HG03571 (cell line): ENCODE data around the gene VWC2L.

Source experiments
- ATAC-seq: cut with Tn5 transposase; IDR thresholded peaks from one replicate; pipeline ENCODE4 v1.9.1; 2021; ENCODE audit not compliant: unreplicated experiment

VWC2L gene

GRCh38 chr2:214579035-214579434 is 168.2 kb downstream of the VWC2L start:
- no peak for ATAC-seq

GRCh38 chr2:214587442-214587841 is 176.6 kb downstream of the VWC2L start:
- ATAC-seq = no peak

GRCh38 chr2:214591366-214591765 is 180.5 kb downstream of the VWC2L start:
- no peak for ATAC-seq

GRCh38 chr2:214592011-214592410 is 181.2 kb downstream of the VWC2L start:
- no peak for ATAC-seq

GRCh38 chr2:214593727-214594126 is 182.9 kb downstream of the VWC2L start:
- ATAC-seq = no peak

- ATAC-seq = no peak
Observed at GRCh38 chr2:214601852-214602633, 191.2 kb downstream of the VWC2L start.

GRCh38 chr2:214604861-214605260 is 194.0 kb downstream of the VWC2L start:
- no peak for ATAC-seq

GRCh38 chr2:214607051-214607450 is 196.2 kb downstream of the VWC2L start:
- ATAC-seq = no peak

- no peak for ATAC-seq
Observed at GRCh38 chr2:214611015-214611414, 200.2 kb downstream of the VWC2L start.

GRCh38 chr2:214624166-214624760 is 213.4 kb downstream of the VWC2L start:
- ATAC-seq = no peak

GRCh38 chr2:214628091-214628490 is 217.2 kb downstream of the VWC2L start:
- ATAC-seq = no peak
